Body of pancreas (tissue), 4 donors: Measurements from ENCODE around the gene NDFIP2. TPM values are rescaled to one million over a fixed set of nuclear protein-coding genes. Genes with fewer than 3 reads are reported as not detected.

Experiments used
- ATAC-seq: fragments of 150-250 bp; one replicate; pipeline ENCODE4 v1.9.1; 2016
- DNase-seq, 4 donors: peaks; one replicate each; pipeline ENCODE4 v3.0.0-alpha.2; 2019
- H3K27ac ChIP-seq, 4 donors: fragments of 200-600 bp; sonication (generic); 1 replicate in 3 of 4; 2 replicates in 1 of 4; pipeline versions ENCODE4 v1.5.1 to v1.6.1; 2016 to 2019; ENCODE audit warnings: mild to moderate bottlenecking in 1 of 4, mixed read lengths in 1 of 4, moderate library complexity in 1 of 4
- H3K27me3 ChIP-seq, 2 donors: fragments of 200-600 bp; sonication (generic); one replicate each; pipeline ENCODE4 v1.6.0; 2016; ENCODE audit warnings: mild to moderate bottlenecking in 1 of 2
- H3K36me3 ChIP-seq, 2 donors: fragments of 200-600 bp; sonication (generic); replicated peaks in 1 of 2; 2 replicates each; pipeline ENCODE4 v1.5.1; 2016; ENCODE audit warnings: low read depth in 2 of 2; ENCODE audit not compliant: insufficient read depth in 1 of 2
- H3K4me1 ChIP-seq: fragments of 200-600 bp; sonication (generic); one replicate; pipeline ENCODE4 v1.6.0; 2016
- H3K4me3 ChIP-seq, 2 donors: fragments of 200-600 bp; sonication (generic); 1 replicate in 1 of 2; 2 replicates in 1 of 2; pipeline ENCODE4 v1.5.1; 2016 to 2019
- H3K9me3 ChIP-seq, 3 donors: fragments of 200-600 bp; sonication (generic); 1 replicate in 2 of 3; 2 replicates in 1 of 3; pipeline ENCODE4 v1.5.1; 2016
- CTCF ChIP-seq, 7 experiments: fragments of 450-650 bp in 4 of 7; fragments of 200-600 bp in 3 of 7; sonication (generic) in 3 of 7; IDR thresholded peaks; one replicate each; pipeline ENCODE4 v1.5.1; 2016 to 2019; ENCODE audit warnings: antibody characterized with exemption in 7 of 7
- POLR2A ChIP-seq, 3 donors: fragments of 450-650 bp; IDR thresholded peaks; one replicate each; pipeline ENCODE4 v1.6.1; 2016; ENCODE audit warnings: antibody characterized with exemption in 3 of 3, mild to moderate bottlenecking in 2 of 3
- WGBS, 2 donors: methylation state at CpG; one replicate each; pipeline ENCODE4 v1.1.5; 2017; 5-methylcytosine and 5-hydroxymethylcytosine counted together
- intact Hi-C: fragments of 100-400 bp; cut with DNase I; formaldehyde crosslinking; loops from one replicate; pipeline ENCODE4 v1.15.1; 2023
- total RNA-seq, 2 donors: library from RNA; depleted of rRNA; stranded (reverse); fragments of >200 nt; gene quantifications; one replicate each; pipeline ENCODE4 v1.1.0, GENCODE V29; 2016

NDFIP2 gene
- total RNA-seq, 2 donors from 2014 or later = 16.8 to 18.9 TPM

DNA sequence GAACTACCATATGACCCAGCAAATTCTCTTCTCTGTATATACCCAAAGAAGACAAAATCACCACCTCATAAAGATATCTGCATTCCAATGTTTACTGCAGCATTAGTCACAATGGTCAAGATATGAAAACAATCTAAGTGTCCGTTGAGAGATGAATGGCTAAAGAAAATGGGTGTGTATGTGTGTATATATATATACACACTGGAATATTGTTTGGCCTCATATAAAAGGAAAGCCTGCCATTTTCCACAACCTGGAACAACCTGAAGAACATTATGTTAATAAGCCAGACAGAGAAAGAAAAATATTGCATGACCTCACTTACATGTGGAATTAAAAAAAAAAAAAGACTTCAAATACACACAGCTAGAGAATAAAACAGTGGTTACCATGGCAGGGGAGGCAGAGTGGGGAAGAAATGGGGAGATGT, 45.4 kb upstream of the NDFIP2 start:
- WGBS, 2 donors = 54 to 74% methylated on average over 1 of the region's 1 CpG
- H3K27me3 ChIP-seq = no peaks in the 10 kb centered on the region
- TF ChIP-seq CTCF (IDR thresholded peaks at IDR 0.05) (no peak), POLR2A (IDR thresholded peaks at IDR 0.05) (no peak)
- DNase-seq (no peak), ATAC-seq (no peak)
- no peaks in the 10 kb centered on the region for H3K4me1 ChIP-seq
- H3K36me3 ChIP-seq = no peaks in the 10 kb centered on the region
- H3K27ac ChIP-seq = no peak overlapping the region
- intact Hi-C loops = no loop called here
- no peak overlapping the region for H3K4me3 ChIP-seq
- no peaks in the 10 kb centered on the region for H3K9me3 ChIP-seq

- WGBS, 2 donors = 88 to 96% methylated on average over 1 of the region's 1 CpG
- DNase-seq (no peak), ATAC-seq (no peak)
- no peak for TF ChIP-seq POLR2A (IDR thresholded peaks at IDR 0.05)
- TF ChIP-seq CTCF (IDR thresholded peaks at IDR 0.05) = no peak
- no peak overlapping the region for H3K27ac ChIP-seq
- no peaks in the 10 kb centered on the region for H3K27me3 ChIP-seq
- no peaks in the 10 kb centered on the region for H3K36me3 ChIP-seq
- H3K4me1 ChIP-seq = peaks cover 6% of the 10 kb centered on the region
- intact Hi-C loops = no loop called here
- no peaks in the 10 kb centered on the region for H3K9me3 ChIP-seq
- H3K4me3 ChIP-seq = no peak overlapping the region
Measured at GRCh38 chr13:79439275-79439674, 41.7 kb upstream of the NDFIP2 start.

- TF ChIP-seq CTCF (IDR thresholded peaks at IDR 0.05) (no peak), POLR2A (IDR thresholded peaks at IDR 0.05) (no peak)
- 85 to 90% methylated on average over 5 of the region's 5 CpGs for WGBS, 2 donors
- Histone ChIP-seq H3K4me1 (peaks cover 6% of the 10 kb centered on the region), H3K4me3 (no peak overlapping the region), H3K27me3 (no peaks in the 10 kb centered on the region), H3K9me3 (no peaks in the 10 kb centered on the region), H3K27ac (no peak overlapping the region), H3K36me3 (no peaks in the 10 kb centered on the region)
- no peak for DNase-seq
- intact Hi-C loops = no loop called here
- no peak for ATAC-seq
Measured at GRCh38 chr13:79440958-79441528, 39.9 kb upstream of the NDFIP2 start.

DNA sequence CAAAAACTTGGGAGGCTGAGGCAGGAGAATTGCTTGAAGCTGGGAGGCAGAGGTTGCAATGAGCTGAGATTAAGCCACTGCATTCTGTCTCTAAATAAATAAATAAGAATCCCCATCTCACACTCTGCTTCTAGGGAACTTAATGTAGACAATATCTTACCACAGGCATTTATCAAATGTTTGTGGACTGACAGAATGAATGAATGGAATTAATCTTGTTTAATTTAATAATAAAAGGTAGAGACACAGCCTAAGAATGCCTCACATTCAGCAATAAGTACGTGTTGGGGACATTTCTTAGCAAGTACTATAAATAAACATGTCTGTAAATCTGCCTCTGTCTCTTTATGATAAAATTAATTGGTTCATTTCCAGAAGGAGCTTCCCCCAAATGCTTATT, 38.7 kb upstream of the NDFIP2 start:
- Histone ChIP-seq H3K27ac (no peak overlapping the region), H3K36me3 (no peaks in the 10 kb centered on the region), H3K4me3 (no peak overlapping the region), H3K9me3 (no peaks in the 10 kb centered on the region), H3K4me1 (peaks cover 6% of the 10 kb centered on the region), H3K27me3 (no peaks in the 10 kb centered on the region)
- TF ChIP-seq POLR2A (IDR thresholded peaks at IDR 0.05) (no peak), CTCF (IDR thresholded peaks at IDR 0.05) (no peak)
- DNase-seq (no peak), ATAC-seq (no peak)
- intact Hi-C loops = no loop called here
- WGBS, 2 donors = 77 to 79% methylated on average over 1 of the region's 1 CpG

- intact Hi-C loops = no loop called here
Measured at GRCh38 chr13:79442706-79443105, 38.2 kb upstream of the NDFIP2 start.

More at GRCh38 chr13:79442706-79443105, 38.2 kb upstream of the NDFIP2 start:
- peaks cover 6% of the 10 kb centered on the region for H3K4me1 ChIP-seq
- no peak for TF ChIP-seq POLR2A (IDR thresholded peaks at IDR 0.05)
- no peak for TF ChIP-seq CTCF (IDR thresholded peaks at IDR 0.05)
- H3K27ac ChIP-seq = no peak overlapping the region
- no peaks in the 10 kb centered on the region for H3K9me3 ChIP-seq
- 81 to 86% methylated on average over 3 of the region's 3 CpGs for WGBS, 2 donors
- no peaks in the 10 kb centered on the region for H3K36me3 ChIP-seq
- ATAC-seq (no peak), DNase-seq (no peak)
- H3K4me3 ChIP-seq = no peak overlapping the region
- no peaks in the 10 kb centered on the region for H3K27me3 ChIP-seq
